GM21381 (cell line): Measurements from ENCODE around the gene MPDZ.
"Not testable (repeated sequence)": the region's sequence is repeated elsewhere in the genome, so short reads cannot be mapped to it uniquely, and the experiment has no call there.

Experiments used
- ATAC-seq: cut with Tn5 transposase; IDR thresholded peaks from one replicate; pipeline ENCODE4 v1.9.1; 2021; ENCODE audit warnings: mild to moderate bottlenecking, moderate library complexity; ENCODE audit not compliant: unreplicated experiment

MPDZ gene

DNA sequence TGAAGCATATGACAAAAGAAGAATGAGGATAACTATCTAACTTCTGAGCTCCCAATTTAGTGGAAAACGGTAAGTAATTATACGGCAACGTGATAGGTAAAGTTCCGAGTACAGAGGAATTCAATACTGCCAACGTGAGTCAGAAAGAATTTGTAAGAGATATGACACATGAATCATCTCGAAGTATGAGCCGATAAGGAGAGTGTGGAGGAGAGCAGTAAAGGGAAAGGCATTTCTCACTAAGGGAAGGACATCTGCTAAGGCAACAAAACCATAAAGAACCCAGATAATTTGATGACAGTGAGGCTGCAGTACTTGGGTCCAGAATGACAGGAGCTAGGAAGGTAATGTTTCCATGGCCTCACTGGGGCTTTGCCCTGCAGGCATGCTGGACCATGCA lies 11.0 kb downstream of the MPDZ start:
- ATAC-seq, result no peak

DNA sequence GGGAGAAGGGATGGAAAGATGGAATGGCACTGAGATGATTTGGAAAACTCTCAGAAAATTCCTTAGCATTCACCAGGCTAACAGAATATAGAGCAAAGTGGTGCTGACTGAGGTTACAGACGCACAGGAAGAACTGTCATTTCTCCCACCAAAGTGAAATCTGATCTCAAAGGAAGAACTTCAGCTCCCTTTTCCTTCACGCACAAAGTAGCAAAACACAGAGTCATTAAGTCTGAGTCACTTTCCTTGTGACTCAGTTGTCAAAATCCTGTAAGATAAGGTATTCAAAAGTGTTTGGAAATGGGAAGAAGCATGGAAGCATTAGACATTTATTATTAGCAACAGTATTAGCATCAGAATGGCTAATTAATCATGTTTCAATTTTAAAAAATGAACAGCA lies 11.7 kb downstream of the MPDZ start:
- no peak for ATAC-seq

DNA sequence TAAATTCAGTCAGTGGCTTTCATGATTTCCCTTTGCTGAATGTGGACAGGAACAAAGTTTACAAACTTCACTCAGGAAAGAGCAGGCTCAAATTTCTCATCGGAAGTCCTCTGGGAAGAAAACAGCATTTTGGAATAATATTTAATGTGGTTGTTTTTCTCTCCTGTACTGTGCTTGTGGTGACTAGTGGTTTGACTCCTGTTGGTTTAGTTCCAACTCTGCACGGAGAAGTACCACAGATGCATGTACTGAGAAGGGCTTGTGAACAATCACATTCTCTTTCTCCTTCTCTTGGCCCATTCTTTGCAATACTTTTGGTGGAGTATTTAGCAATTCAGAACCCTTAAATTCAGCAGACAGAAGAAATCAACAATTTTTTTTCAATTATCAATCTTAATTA lies 13.3 kb downstream of the MPDZ start:
- ATAC-seq, result no peak

GRCh38 chr9:13264788-13265187 lies 14.7 kb downstream of the MPDZ start:
- ATAC-seq, result no peak

- ATAC-seq, result no peak
Measured at GRCh38 chr9:13263511-13263910, 16.0 kb downstream of the MPDZ start.

DNA sequence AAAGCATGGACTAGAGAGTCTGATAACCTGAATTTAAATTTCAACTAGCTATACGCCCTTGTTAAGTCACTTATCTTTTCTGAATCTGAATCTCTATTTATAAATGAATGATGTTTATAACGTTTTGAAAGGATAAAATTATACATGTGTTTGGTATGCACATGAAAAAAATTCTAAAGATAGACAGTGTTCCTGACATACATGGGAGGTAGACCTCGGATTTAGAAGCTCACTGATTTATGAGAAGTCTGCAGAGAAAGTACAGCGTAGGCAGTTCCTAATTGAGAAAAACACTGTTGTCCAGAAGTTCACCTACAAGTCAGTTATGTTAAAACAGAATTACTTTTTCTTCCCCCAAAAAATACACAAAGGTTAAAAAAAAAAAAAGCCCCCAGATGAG lies 26.6 kb downstream of the MPDZ start:
- no peak for ATAC-seq

DNA sequence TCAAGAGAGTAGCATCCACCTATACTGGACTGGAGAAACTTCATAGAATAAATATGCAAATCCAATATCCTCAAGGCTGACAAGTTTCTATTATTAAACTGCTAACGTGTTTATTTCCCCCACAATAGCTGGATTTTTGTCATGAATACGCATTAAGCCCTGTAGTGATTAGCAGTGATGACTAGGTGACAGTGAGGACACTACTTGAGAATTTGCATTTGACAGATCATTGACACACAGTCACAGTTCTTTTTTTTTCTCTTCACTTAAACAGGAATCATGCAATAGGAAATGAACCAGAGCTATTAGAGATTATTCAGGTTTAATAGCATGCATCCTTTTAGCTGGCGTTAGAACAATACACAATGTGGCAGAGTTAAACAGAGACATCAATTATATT lies 35.3 kb downstream of the MPDZ start:
- no peak for ATAC-seq

GRCh38 chr9:13241283-13241682 lies 38.2 kb downstream of the MPDZ start:
- no peak for ATAC-seq

DNA sequence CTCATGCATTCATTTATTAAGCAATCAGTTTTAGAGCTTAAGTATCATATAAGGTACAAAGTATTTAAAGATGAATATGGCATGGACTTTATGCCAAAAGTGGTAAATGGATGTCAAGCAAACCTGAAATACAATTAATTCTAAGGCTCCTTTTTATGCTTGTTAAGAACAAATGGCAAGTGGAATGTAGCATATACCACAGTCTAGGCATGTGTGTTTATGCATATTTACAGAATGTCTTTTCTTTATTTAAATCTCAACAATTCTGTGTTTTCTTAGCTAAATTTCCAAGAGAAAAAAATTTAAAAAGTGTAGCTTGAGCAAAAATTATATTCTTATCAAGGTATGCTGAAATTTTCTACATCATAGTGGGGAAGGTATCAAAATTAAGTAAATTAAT lies 39.8 kb downstream of the MPDZ start:
- no peak for ATAC-seq

GRCh38 chr9:13239208-13239607 lies 40.3 kb downstream of the MPDZ start:
- no peak for ATAC-seq

- ATAC-seq, result no peak
Measured at GRCh38 chr9:13234932-13235331, 44.6 kb downstream of the MPDZ start.

DNA sequence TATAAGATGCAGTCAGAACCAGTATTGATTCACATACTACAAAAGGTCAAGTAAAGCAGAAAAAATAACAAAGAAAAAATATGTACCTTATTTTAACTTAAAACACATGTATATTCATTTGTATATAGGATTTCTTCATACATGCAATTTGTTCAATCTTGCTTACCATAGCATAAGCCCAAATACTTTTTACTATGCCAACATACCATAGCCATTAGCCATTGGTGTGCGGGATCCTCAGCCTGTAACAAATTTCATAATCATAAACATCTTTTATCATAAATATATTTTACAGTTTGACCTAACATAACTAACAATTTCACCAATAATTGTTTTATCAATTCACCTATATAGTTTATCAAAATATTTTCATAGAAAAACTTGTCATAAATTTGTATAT lies 51.1 kb downstream of the MPDZ start:
- no peak for ATAC-seq

DNA sequence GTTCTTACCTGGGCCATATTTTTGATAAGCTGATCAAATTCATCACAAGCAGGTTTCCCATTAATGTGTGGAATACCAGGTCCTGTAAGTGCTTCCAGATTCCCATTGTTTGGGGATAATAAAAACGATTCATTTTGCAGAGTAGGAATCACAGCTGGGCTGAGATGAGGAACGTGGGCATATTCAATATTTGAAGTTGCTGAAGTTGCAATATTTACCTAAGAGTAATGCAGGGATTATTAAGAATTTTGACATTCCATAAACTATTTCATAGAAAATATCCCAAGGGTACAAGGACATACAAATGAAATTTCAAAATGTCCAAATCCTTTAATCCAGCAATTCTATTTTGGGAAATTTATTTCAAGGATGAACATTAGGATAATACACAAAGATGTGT lies 55.1 kb downstream of the MPDZ start:
- no peak for ATAC-seq

DNA sequence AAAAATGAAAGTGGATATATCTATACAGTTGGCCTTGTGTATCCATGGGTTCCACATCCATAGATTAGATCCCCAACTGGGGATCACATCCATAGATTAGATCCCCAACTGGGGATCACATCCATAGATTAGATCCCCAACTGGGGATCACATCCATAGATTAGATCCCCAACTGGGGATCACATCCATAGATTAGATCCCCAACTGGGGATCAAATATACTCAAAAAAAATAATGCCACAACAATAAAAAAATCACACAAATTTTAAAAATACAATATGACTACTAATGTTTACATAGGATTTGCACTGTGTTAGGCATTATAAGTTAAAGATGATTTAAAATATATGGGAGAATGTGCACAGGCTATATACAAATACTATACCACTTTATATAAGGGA lies 56.8 kb downstream of the MPDZ start:
- ATAC-seq, result not testable (repeated sequence)

GRCh38 chr9:13221741-13222140 lies 57.8 kb downstream of the MPDZ start:
- no peak for ATAC-seq

GRCh38 chr9:13220837-13221236 lies 58.7 kb downstream of the MPDZ start:
- no peak for ATAC-seq

DNA sequence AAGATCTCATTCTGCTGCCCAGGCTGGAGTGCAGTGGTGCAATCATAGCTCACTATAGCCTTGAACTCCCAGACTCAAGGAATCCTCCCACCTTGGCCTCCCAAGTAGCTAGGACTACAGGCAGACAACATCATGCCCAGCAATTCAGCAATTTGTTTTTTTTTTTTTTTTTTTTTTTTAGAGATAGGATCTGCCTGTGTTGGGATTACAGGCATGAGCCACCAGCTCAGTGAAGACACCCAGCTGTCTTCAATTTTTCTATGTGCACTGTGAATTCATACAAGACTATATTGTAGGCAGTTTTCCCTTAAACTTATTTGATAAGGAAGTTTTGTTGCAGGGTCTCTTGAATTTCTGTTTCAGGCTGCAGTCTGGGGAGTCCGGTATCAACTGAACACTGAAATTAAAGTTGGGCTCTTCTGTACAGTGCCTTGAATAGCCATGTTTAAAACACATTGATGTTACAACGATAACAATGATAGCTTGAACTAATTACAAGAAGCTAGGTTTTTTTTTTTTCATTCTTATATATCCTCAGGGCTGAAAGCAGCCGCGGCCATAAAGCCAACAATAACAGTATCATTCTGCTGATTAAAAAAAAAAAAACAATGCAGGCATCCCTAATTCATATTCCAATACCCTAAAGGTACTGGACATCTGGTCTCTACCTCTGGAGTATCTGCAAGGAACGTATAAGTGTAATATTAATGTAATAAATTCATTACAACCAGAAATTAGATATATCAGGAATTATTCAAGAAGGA lies 63.5 kb downstream of the MPDZ start:
- no peak for ATAC-seq

DNA sequence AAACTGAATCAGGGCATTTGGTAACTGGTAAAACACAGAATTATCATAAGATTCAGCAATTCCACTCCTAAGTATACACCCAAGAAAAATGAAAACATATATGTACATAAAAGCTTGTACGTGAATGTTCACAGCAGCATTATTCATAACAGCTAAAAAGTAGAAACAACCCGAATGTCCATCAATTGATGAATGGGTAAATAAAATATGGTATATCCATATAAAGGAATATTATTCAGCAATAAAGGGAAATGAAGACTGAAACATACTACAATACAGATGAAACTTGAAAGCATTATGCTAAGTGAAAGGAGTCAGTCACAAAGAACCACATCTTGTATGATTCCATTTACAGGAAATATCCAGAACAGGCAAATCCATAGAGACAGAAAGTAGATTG lies 65.5 kb downstream of the MPDZ start:
- ATAC-seq, result no peak

- no peak for ATAC-seq
Measured at GRCh38 chr9:13213337-13213736, 66.2 kb downstream of the MPDZ start.

DNA sequence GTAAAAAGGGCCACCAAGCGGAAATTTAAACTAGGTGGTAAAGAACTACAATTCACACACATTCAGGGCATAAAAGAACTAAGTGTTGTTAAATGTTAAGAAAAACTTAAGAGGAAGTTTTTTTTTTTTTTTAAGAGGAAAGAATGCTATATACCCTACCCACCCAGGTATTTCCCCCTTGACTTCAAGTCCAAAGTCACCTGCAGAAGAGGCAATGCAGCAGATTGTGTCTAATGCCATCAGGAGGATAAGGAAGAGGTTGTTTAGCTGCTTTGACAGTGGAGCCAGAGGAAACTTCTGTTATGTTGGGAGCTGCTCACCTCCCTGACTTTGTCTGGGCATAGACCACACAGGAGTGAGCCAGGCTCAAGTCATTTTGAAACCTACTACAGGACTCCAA lies 69.2 kb downstream of the MPDZ start:
- ATAC-seq, result no peak

- no peak for ATAC-seq
Measured at GRCh38 chr9:13209498-13209897, 70.0 kb downstream of the MPDZ start.

- no peak for ATAC-seq
Measured at GRCh38 chr9:13205824-13206223, 73.7 kb downstream of the MPDZ start.

DNA sequence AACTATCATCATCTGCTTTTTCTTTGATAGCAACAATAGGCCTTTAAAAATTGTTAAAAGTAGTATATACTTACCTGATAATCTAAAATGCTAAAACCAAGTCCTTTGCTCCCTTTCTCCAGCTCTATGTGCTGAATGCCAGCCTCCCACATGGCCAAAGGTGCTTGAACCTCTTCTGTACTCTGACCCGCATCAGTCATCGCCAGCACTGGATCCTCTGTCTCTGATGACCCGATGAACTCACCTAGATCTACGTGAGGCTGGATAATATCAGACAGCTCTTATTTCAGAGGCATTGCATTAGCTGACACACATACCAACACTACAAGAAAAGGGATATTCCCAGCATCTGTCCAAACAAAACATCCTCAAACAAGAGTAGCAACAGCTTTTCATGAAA lies 89.5 kb downstream of the MPDZ start:
- no peak for ATAC-seq
